ENCODE data around the gene SLC38A10.

SLC38A10 gene

GRCh38 chr17:81237591-81238489 lies 57.3 kb downstream of the SLC38A10 start:
- Histone ChIP-seq H4K20me1 (peaks cover 43 to 89% (median 70%) of the 10 kb centered on the region in 11 experiments; a peak in 20 of 22 replicates), H3K9ac (peak overlapping the region; percentile 88 to 96 (median 94)), H3K4me3 (peak overlapping the region; percentile 83 to 99 (median 95)), H3K9me3 (replicated peaks in 1 of 11) (no peaks in the 10 kb centered on the region), H3K4me2 (peak overlapping the region; percentile 90 to 100 (median 98)), H3K27ac (peak overlapping the region; percentile 74 to 93 (median 85)), H3K4me1 (peaks cover 38 to 46% (median 45%) of the 10 kb centered on the region in 10 experiments), H3K36me3 (peaks cover 23 to 66% (median 47%) of the 10 kb centered on the region in 11 experiments), H3K27me3 (no peaks in the 10 kb centered on the region)
- no peak for TF ChIP-seq Cebpa-rat (IDR thresholded peaks at IDR 0.05)

- H3K9ac ChIP-seq = peak overlapping the region in 9 of 11 experiments; percentile 88 to 96 (median 92); a peak in 12 of 22 replicates
- H3K27ac ChIP-seq = no peak overlapping the region
- H3K9me3 ChIP-seq (replicated peaks in 1 of 11) = no peaks in the 10 kb centered on the region
- H3K36me3 ChIP-seq = peaks cover 33 to 73% (median 54%) of the 10 kb centered on the region in 11 experiments
- H3K27me3 ChIP-seq = no peaks in the 10 kb centered on the region
- H3K4me3 ChIP-seq = no peak overlapping the region
- H4K20me1 ChIP-seq = peaks cover 44 to 87% (median 61%) of the 10 kb centered on the region in 11 experiments; a peak in 20 of 22 replicates
- no peak for TF ChIP-seq Cebpa-rat (IDR thresholded peaks at IDR 0.05)
- peaks cover 34 to 41% (median 39%) of the 10 kb centered on the region in 10 experiments for H3K4me1 ChIP-seq
- H3K4me2 ChIP-seq = peak overlapping the region; percentile 90 to 100 (median 98); a peak in 17 of 22 replicates
Measured at GRCh38 chr17:81236784-81237183, 58.3 kb downstream of the SLC38A10 start.

- H4K20me1 ChIP-seq = peaks cover 37 to 87% (median 59%) of the 10 kb centered on the region in 11 experiments; a peak in 19 of 22 replicates
- peaks cover 35 to 73% (median 54%) of the 10 kb centered on the region in 11 experiments for H3K36me3 ChIP-seq
- H3K4me3 ChIP-seq = no peak overlapping the region
- H3K9me3 ChIP-seq (replicated peaks in 1 of 11) = no peaks in the 10 kb centered on the region
- H3K4me2 ChIP-seq = peak overlapping the region in 4 of 11 experiments; percentile 95 to 100 (median 100); a peak in 2 of 22 replicates
- H3K9ac ChIP-seq = peak overlapping the region in 5 of 11 experiments; percentile 26 to 96 (median 94); a peak in 5 of 22 replicates
- TF ChIP-seq Cebpa-rat (IDR thresholded peaks at IDR 0.05) = no peak
- no peak overlapping the region for H3K27ac ChIP-seq
- H3K4me1 ChIP-seq = peaks cover 28 to 36% (median 32%) of the 10 kb centered on the region in 10 experiments
- H3K27me3 ChIP-seq = no peaks in the 10 kb centered on the region
Measured at GRCh38 chr17:81235822-81236740, 59.0 kb downstream of the SLC38A10 start.

- Histone ChIP-seq H3K4me2 (no peak overlapping the region), H3K27me3 (no peaks in the 10 kb centered on the region), H3K27ac (no peak overlapping the region), H3K9me3 (replicated peaks in 1 of 11) (no peaks in the 10 kb centered on the region), H3K4me3 (no peak overlapping the region), H3K4me1 (peaks cover 19 to 27% (median 23%) of the 10 kb centered on the region in 10 experiments), H4K20me1 (peaks cover 30 to 85% (median 61%) of the 10 kb centered on the region in 11 experiments; a peak in 18 of 22 replicates), H3K36me3 (peaks cover 36 to 73% (median 57%) of the 10 kb centered on the region in 11 experiments), H3K9ac (0 out of 22 replicates have a peak overlapping the region, but pooled peaks of 1 of the 11 experiments have one; percentile 29)
- no peak for TF ChIP-seq Cebpa-rat (IDR thresholded peaks at IDR 0.05)
Measured at GRCh38 chr17:81234940-81235821, 59.9 kb downstream of the SLC38A10 start.

GRCh38 chr17:81234506-81234855 lies 60.6 kb downstream of the SLC38A10 start:
- H3K4me1 ChIP-seq = peaks cover 14 to 29% (median 20%) of the 10 kb centered on the region in 10 experiments
- no peak overlapping the region for H3K4me3 ChIP-seq
- H3K9me3 ChIP-seq (replicated peaks in 1 of 11) = no peaks in the 10 kb centered on the region
- H3K36me3 ChIP-seq = peaks cover 43 to 79% (median 64%) of the 10 kb centered on the region in 11 experiments
- H3K4me2 ChIP-seq = no peak overlapping the region
- TF ChIP-seq Cebpa-rat (IDR thresholded peaks at IDR 0.05) = no peak
- H3K27ac ChIP-seq = no peak overlapping the region
- H4K20me1 ChIP-seq = peaks cover 30 to 89% (median 61%) of the 10 kb centered on the region in 11 experiments; a peak in 18 of 22 replicates
- no peaks in the 10 kb centered on the region for H3K27me3 ChIP-seq
- H3K9ac ChIP-seq = peak overlapping the region in 2 of 11 experiments; percentile 19 to 29; a peak in 1 of 22 replicates

GRCh38 chr17:81233811-81234505 lies 61.1 kb downstream of the SLC38A10 start:
- TF ChIP-seq Cebpa-rat (IDR thresholded peaks at IDR 0.05) = no peak
- Histone ChIP-seq H3K9ac (peak overlapping the region in 1 of 11 experiments; percentile 19; a peak in 1 of 22 replicates), H3K4me2 (no peak overlapping the region), H3K27ac (no peak overlapping the region), H4K20me1 (peaks cover 30 to 92% (median 61%) of the 10 kb centered on the region in 11 experiments; a peak in 18 of 22 replicates), H3K27me3 (no peaks in the 10 kb centered on the region), H3K36me3 (peaks cover 45 to 83% (median 67%) of the 10 kb centered on the region in 11 experiments), H3K9me3 (replicated peaks in 1 of 11) (no peaks in the 10 kb centered on the region), H3K4me3 (no peak overlapping the region), H3K4me1 (peaks cover 14 to 32% (median 20%) of the 10 kb centered on the region in 10 experiments)

GRCh38 chr17:81233316-81233715 lies 61.8 kb downstream of the SLC38A10 start:
- H3K4me3 ChIP-seq = no peak overlapping the region
- no peak overlapping the region for H3K27ac ChIP-seq
- H3K9me3 ChIP-seq (replicated peaks in 1 of 11) = no peaks in the 10 kb centered on the region
- H3K4me1 ChIP-seq = peaks cover 13 to 38% (median 19%) of the 10 kb centered on the region in 10 experiments
- no peak for TF ChIP-seq Cebpa-rat (IDR thresholded peaks at IDR 0.05)
- peaks cover 45 to 89% (median 67%) of the 10 kb centered on the region in 11 experiments for H3K36me3 ChIP-seq
- H3K27me3 ChIP-seq = no peaks in the 10 kb centered on the region
- H4K20me1 ChIP-seq = peaks cover 29 to 97% (median 61%) of the 10 kb centered on the region in 11 experiments; a peak in 18 of 22 replicates
- H3K4me2 ChIP-seq = no peak overlapping the region
- H3K9ac ChIP-seq = no peak overlapping the region
